Midbrain (tissue), 1 donor: ENCODE measurements around the gene PRRT2.
"Not testable (repeated sequence)": the region's sequence is repeated elsewhere in the genome, so short reads cannot be mapped to it uniquely, and the experiment has no call there.

ENCODE experiments used
- DNase-seq: peaks from one replicate; lab custom pipeline; 2025; lab: John Stamatoyannopoulos, UW

Gene PRRT2

DNA sequence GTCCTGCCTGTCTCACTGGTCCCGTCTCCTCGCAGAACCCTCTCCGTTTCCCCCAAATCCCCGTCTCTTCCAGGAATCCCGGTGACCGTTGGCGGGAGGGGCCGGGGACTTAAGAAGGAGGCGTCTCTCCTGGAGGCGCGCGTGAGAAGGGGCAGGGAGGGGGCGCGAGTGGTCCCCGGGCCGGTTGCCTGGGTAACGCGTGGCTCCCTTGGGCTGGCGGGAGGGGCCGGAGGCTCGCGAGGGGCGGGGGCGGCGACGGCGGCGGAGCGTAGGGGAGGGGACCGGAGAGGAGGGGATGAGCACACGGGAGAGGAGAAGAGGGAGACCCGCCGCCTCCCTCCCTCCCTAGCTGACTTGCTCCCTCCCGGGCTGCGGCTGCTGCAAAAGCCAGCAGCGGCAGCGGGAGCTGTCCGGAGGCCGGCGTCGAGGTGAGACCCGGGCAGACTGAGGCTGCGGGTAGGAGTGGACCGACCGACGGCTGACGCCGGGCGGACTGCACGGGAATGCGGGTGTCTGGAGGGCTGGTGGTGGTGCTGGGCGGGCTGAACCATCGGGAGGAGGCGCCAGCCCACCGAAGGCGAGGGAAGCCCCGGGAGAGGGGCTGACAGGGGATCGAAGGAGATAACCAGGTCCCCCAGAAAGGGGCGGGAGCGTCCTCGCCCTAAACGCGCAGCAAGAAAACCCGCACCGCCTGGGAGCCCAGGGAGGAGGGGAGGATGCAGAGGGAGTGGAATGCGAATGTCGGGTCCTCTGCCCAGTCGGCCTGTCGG lies at the start of gene PRRT2:
TSS of gene PRRT2 (plus strand) at position 298 of the 770 bp plus-strand sequence. CDS start 862 bp downstream, outside the sequence.
- peak; percentile 59 for DNase-seq

GRCh38 chr16:29763326-29763725 lies 48.7 kb upstream of the PRRT2 start:
- DNase-seq: no peak

GRCh38 chr16:29765167-29766032 lies 46.6 kb upstream of the PRRT2 start:
- DNase-seq: no peak

DNA sequence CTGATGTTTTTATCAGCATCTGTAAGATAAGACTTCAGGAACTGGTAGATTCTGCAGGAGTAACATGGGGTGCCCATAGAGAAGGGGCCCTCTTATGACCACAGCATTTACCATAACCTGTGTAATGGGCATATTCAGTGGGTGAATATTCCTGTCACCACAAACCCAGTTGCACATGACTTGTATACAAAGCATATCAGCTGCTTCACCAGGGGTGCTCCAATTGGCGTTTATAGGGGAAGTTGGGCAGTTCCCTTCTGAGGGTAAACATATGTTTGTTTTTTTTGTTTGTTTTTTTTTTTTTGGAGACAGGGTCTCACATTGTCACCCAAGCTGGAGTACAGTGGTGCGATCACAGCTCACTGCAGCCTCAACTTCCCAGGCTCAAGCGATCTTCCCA lies 45.4 kb upstream of the PRRT2 start:
- DNase-seq: no peak

DNA sequence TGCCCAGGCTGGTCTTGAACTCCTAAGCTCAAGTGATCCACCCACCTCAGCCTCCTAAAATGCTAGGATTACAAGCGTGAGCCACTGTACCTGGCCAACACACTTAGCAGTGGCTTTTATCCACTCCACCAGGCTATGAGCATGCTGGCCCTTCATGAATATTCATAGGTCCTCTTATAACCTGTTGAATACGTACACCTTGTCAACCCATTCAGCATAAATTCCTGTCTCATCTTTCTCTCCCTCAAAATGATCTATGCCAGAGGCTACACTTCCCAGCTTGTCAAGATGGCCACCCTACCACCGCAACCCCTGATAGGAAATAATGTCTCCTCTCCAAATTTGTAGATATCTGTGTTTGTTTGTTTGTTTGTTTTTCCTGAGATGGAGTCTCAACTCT lies 44.9 kb upstream of the PRRT2 start:
- DNase-seq: no peak

DNA sequence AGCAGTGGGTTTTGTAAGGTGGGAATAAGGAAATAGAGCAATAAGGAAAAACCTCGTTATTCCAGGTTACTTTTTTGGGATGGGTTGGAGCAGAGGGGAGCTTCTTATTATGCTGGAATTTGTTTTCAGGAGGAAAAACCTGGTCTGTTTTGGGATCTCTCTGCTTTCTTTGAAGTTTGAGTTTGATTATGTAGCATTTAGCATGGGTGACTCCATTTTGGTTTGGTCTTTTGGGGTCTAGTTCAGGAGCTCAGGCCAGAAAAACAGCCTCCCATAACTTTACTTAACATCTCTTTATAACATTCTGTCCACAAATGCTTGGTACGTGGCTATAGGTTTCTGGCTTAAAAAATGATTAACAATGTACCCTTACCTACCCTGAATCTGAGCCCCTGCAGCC lies 42.5 kb upstream of the PRRT2 start:
- DNase-seq: no peak

DNA sequence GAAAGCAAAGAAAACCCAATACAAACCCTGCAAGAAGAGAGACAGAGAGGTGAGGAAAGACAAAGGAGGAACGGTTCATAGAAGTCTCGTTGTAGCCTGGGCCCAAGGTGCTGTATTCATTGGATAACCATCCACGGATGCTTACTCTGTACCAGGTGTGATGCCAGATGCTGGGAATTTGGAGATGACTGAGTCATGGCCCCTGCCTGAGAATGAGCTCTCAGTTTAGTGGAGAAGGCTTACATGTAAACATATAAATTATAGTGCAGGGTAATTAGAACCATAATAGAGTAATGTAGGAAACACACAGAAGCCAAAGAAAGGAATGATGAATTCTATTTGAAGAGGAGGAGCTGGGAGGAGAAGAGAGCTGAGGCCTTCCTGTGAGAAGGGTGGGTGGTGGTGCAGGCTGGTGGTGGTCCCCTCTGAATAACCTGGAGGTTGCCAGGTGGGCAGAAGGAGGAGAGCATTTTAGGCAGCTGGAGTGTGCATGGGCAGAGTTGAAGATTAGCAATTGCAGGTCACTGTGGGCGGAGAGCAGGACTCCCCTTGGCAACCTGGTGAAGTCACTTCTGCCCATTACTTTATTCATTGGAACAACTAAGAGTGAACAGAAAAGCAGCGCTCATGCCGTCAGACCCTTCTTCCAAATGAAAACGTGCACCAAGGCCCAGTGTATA lies 41.6 kb upstream of the PRRT2 start:
- DNase-seq: no peak

DNA sequence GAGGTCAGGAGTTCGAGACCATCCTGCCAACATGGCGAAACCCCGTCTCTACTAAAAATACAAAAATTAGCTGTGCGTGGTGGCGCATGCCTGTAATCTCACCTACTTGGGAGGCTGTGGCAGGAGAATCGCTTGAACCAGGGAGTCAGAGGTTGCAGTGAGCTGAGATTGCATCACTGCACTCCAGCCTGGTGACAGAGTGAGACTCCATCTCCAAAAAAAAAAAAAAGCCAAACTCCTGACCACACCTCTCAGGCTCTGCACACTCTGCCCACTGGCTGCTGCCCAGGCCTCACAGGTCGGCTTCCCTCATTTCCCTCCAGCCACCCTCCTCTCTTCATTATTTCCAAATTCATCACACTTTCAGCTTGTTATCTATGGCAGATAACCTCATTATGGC lies 39.7 kb upstream of the PRRT2 start:
- not testable (repeated sequence) for DNase-seq

GRCh38 chr16:29774730-29775129 lies 37.3 kb upstream of the PRRT2 start:
- no peak for DNase-seq

- DNase-seq: no peak
These were observed 36.1 kb upstream of the PRRT2 start for GRCh38 chr16:29775742-29776408.

DNA sequence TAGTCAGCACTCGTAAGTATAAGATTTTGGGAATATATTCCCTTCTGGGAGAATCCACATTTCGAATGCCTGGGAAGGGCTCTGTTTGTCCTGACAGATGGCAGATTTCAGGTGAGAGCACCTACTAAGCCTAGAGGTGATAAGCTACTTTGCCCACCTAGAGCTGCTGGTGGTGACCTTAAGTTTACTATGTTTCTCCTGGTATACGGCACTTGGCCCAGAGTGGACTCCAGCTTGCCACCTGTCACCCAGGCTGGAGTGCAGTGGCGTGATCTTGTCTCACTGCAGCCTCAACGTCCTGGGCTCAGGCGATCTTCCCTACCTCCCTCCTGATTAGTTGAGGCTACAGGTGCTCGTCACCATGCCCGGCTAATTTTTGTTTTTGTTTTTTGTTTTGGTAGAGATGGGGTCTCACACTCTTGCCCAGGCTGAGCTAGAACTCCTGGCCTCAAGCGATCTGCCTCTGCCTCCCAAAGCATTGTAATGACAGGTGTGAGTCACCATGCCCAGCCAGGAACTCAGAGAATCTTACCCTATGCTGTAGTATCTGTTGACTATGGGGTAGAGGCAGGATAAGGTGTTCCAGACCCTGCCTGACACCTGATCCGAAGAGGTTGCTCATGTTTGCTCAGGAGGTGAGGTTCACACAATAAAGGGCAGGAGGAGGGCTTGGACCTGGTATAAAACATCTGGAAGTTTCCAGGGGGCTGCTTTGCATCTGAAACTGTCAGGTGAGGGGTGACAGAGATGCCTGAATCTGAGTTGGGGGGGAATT lies 34.2 kb upstream of the PRRT2 start, which contains the start of gene ZG16:
TSS of gene ZG16 (plus strand) at position 681 of the 775 bp plus-strand sequence. CDS start 1,011 bp downstream, outside the sequence.
- DNase-seq: no peak

GRCh38 chr16:29779474-29779873 lies 32.5 kb upstream of the PRRT2 start:
- no peak for DNase-seq

- not testable (repeated sequence) for DNase-seq
These were observed 28.7 kb upstream of the PRRT2 start for GRCh38 chr16:29783094-29783953.

- DNase-seq: no peak
These were observed 27.8 kb upstream of the PRRT2 start for GRCh38 chr16:29784157-29784556.

- peak; percentile 22 for DNase-seq
These were observed 27.0 kb upstream of the PRRT2 start for GRCh38 chr16:29784901-29785500.

DNA sequence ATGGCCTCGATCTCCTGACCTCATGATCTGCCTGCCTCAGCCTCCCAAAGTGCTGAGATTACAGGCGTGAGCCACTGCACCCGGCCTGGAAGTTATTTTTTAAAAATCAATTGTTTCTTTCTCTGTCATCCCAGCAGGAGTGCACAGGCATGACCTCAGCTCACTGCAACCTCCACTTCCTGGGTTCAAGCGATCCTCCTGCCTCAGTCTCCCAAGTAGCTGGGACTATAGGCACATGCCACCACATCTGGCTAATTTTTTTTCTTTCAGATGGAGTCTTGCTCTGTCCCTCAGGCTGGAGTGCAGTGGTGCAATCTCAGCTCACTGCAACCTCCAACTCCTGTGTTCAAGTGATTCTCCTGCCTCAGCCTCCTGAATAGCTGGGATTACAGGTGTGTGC lies 24.8 kb upstream of the PRRT2 start:
- DNase-seq: not testable (repeated sequence)

DNA sequence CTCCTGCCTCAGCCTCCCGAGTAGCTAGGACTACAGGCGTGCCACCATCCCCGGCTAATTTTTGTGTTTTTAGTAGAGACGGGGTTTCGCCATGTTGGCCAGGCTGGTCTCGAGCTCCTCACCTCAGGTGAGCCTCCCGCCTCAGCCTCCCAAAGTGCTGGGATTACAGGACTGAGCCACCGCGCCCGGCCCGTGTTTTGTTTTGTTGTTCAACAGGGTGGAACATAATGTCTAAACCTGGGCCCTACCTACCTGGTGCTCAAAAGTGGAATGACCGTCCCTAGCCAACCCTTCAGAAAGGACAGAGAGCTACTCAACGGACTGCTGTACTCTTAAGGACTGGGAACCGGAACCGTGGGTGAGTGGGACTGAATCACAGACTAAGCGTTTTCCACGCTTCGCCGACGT lies 22.2 kb upstream of the PRRT2 start:
- DNase-seq: no peak

- DNase-seq: peak; percentile 99
These were observed 21.6 kb upstream of the PRRT2 start, which contains the start of gene KIF22 for GRCh38 chr16:29790183-29790948. Gene KIF22 (plus strand): TSS chr16:29790751. CDS start chr16:29790760, 9 bp downstream.
